HuH-7.5 (cell line): ENCODE measurements around the gene KIAA0232.
"Not testable (repeated sequence)": the region's sequence is repeated elsewhere in the genome, so short reads cannot be mapped to it uniquely, and the experiment has no call there.

ENCODE experiments used
- DNase-seq: peaks from one replicate; pipeline ENCODE4 v3.0.0; 2011; ENCODE audit warnings: low spot score

Gene KIAA0232

GRCh38 chr4:6902318-6903042 lies 120.0 kb downstream of the KIAA0232 start:
- peak; percentile 79 for DNase-seq

- no peak for DNase-seq
Measured at GRCh38 chr4:6905516-6906445, 123.3 kb downstream of the KIAA0232 start.

DNA sequence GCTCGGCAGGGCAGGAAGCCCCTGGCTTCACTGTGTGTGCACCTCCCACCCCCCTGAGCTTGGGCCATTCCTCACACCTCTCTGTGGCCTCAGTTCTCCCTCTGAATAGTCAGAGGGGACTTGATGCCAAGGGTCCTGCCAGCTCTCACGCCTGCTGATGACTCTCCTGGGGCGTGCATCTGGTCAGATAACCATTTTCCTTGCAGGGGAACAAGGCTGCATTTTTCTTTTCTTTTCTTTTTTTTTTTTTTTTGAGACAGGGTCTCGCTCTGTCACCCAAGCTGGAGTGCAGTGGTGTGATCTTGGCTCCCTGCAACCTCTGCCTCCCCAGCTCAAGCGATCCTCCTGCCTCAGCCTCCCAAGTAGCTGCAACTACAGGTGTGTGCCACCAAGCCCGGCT lies 124.0 kb downstream of the KIAA0232 start:
- DNase-seq: not testable (repeated sequence)

DNA sequence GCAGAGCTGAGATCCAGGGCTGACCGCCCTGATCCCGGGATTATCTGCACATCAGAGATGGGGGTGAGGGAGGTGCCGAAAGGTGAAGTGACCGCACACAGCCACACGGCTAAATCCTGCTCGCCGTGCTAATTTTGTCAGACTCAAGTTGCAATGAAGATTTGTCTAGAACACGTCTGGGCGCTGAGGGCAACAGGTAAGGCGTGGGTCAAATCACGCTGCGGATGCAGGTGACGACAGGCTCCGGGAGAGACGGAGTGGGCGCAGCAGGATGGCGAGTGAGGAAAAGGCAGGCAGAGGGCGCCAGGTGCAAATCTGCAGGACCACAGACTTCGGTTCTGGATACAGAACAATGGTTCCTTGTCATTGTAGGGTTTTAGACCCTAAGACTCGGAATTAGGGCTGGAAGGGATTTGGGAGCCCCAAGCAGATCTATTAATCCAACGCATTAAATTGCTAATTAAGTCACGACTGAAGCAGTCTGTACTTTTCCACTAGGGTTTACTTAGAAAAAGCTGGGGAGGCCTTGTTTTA lies 125.2 kb downstream of the KIAA0232 start:
- peak; percentile 80 for DNase-seq

- peak; percentile 73 for DNase-seq
Measured at GRCh38 chr4:6908432-6909112, 126.0 kb downstream of the KIAA0232 start.

GRCh38 chr4:6909113-6909969 lies 126.8 kb downstream of the KIAA0232 start, which contains the start of gene TBC1D14:
TBC1D14 (plus strand) TSS chr4:6909826; CDS start chr4:6923390, 13,564 bp downstream.
- DNase-seq: peak; percentile 94

- DNase-seq: no peak
Measured at GRCh38 chr4:6909970-6910339, 127.4 kb downstream of the KIAA0232 start.

- DNase-seq: peak; percentile 80
Measured at GRCh38 chr4:6910340-6910959, 127.9 kb downstream of the KIAA0232 start.

- DNase-seq: no peak
Measured at GRCh38 chr4:6910960-6911874, 128.7 kb downstream of the KIAA0232 start.

GRCh38 chr4:6911917-6912316 lies 129.4 kb downstream of the KIAA0232 start:
- not testable (repeated sequence) for DNase-seq

DNA sequence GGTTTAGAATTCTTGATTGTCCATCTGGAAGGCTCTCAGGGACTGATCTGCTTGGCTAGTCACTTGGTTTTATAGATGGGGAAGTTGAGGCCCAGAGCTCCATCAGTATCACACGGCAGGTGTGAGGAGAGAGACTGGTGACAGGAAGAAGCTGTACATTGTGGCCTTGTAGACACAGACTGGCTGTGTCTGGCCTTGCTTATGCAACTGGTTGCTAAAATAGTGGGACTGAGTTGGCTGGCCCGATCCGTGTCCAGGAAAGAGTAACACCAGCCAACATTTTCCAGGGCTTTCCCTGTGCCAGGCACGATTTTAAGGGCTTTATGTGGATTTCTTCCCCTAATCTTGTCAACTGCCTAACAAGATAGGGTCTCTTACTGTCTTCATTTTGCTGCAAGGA lies 129.9 kb downstream of the KIAA0232 start:
- no peak for DNase-seq

GRCh38 chr4:6913350-6913905 lies 130.9 kb downstream of the KIAA0232 start:
- DNase-seq: no peak

- no peak for DNase-seq
Measured at GRCh38 chr4:6914448-6914847, 131.9 kb downstream of the KIAA0232 start.

DNA sequence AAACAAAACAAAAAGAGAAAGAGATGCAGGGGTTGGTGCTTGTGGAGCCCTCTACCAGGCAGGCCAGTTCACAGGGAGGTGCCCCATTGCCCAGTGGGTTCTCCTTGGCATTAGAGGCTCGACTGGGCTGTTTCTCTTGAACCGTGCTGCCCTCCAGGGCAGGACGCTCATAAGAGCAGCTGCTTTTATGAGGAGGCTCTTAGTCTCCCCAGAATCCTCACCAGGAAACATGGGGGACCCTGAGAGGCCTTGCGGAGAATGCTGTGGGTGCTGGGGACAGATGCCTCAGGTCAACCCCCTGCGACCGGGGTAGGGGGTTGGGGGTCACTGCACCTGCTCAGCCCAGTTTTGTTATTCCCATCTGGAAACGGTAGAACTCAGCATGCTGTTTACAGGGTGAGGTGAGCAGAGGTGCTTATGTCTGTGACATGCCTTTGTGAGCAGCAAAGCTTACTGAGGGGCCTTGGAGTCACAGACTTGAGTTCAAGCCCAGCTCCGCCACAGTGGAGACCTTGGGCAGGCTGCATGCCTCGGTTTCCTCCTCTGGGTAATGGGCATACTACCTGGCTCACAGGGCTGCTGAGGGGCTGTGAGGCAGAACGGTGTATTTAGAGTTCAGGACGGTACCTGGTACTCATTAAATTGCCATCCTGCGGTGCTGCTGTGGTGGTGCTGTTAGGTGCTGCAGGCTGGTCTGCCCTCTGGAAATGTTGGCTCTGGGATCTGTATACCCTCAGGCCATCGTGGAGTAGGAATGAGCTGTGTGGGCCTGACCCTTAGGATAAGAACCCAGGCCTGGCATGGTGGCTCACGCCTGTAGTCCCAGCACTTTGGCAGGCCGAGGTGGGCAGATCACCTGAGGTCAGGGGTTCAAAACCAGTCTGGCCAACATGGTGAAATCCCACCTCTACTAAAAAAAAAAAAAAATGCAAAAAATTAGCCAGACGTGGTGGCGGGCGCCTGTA lies 132.8 kb downstream of the KIAA0232 start:
- DNase-seq: no peak

DNA sequence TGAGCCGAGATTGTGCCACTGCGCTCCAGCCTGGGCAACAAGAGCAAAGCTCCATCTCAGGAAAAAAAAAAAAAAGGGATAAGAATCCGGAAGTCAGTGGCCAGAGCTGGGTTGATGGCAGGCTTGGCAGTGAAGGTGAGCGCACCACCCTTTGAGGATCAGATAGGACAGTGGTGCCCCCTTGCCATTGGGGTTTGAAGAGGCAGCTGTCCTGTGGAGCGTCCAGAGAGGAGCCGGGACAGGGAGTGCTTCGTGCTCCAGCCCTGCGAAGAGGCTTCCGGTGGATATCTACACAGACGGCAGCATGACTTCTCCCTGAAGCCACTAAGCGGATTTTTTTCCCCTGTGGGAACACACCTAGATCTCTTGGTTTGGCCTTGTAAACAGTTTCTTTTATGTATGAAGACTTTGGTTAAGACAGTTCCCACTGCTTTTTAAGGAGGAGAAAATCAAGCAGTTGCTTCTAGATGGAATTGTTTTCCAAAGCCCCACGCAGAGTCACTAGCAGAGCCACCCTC lies 133.6 kb downstream of the KIAA0232 start:
- no peak for DNase-seq

GRCh38 chr4:6916587-6917460 lies 134.3 kb downstream of the KIAA0232 start:
- no peak for DNase-seq
